Activated T-cell treated with anti-CD3 and anti-CD28 coated beads for 48 hours (primary cell): Measurements from ENCODE around the gene IGSF8.

ENCODE experiments used
- DNase-seq: peaks from one replicate; pipeline ENCODE4 v3.0.0-alpha.2; 2020; ENCODE audit warnings: low read depth

IGSF8 gene

GRCh38 chr1:160097911-160098851 is at the start of gene IGSF8:
Gene IGSF8 (minus strand): TSS chr1:160098619. CDS start chr1:160098472, 147 bp downstream.
- DNase-seq: peak; percentile 89

- no peak for DNase-seq
Measured at GRCh38 chr1:160148121-160148520, 49.7 kb upstream of the IGSF8 start.

GRCh38 chr1:160146107-160146506 is 47.7 kb upstream of the IGSF8 start:
- no peak for DNase-seq

- no peak for DNase-seq
Measured at GRCh38 chr1:160144921-160145320, 46.5 kb upstream of the IGSF8 start.

GRCh38 chr1:160143695-160144094 is 45.3 kb upstream of the IGSF8 start:
- DNase-seq: no peak

GRCh38 chr1:160139840-160140239 is 41.4 kb upstream of the IGSF8 start:
- DNase-seq: no peak

GRCh38 chr1:160137216-160137862 is 38.9 kb upstream of the IGSF8 start:
- DNase-seq: no peak

- DNase-seq: no peak
Measured at GRCh38 chr1:160136926-160137200, 38.4 kb upstream of the IGSF8 start.

GRCh38 chr1:160136121-160136925 is 37.9 kb upstream of the IGSF8 start:
- no peak for DNase-seq

- DNase-seq: no peak
Measured at GRCh38 chr1:160134791-160135572, 36.6 kb upstream of the IGSF8 start.

GRCh38 chr1:160133990-160134770 is 35.8 kb upstream of the IGSF8 start:
- no peak for DNase-seq

- no peak for DNase-seq
Measured at GRCh38 chr1:160131803-160132565, 33.6 kb upstream of the IGSF8 start.

GRCh38 chr1:160130939-160131338 is 32.5 kb upstream of the IGSF8 start:
- no peak for DNase-seq

- DNase-seq: no peak
Measured at GRCh38 chr1:160130486-160130885, 32.1 kb upstream of the IGSF8 start.

GRCh38 chr1:160129966-160130365 is 31.5 kb upstream of the IGSF8 start:
- DNase-seq: no peak

- no peak for DNase-seq
Measured at GRCh38 chr1:160129558-160129957, 31.1 kb upstream of the IGSF8 start.

- DNase-seq: no peak
Measured at GRCh38 chr1:160129046-160129445, 30.6 kb upstream of the IGSF8 start.

GRCh38 chr1:160128636-160129035 is 30.2 kb upstream of the IGSF8 start:
- DNase-seq: no peak

- no peak for DNase-seq
Measured at GRCh38 chr1:160127865-160128523, 29.6 kb upstream of the IGSF8 start.

GRCh38 chr1:160127381-160127780 is 29.0 kb upstream of the IGSF8 start:
- DNase-seq: no peak
